Uterus (tissue), 4 donors: ENCODE measurements around the gene DOCK4. TPM values are rescaled to one million over a fixed set of nuclear protein-coding genes. Genes with fewer than 3 reads are reported as not detected.

Experiments
- DNase-seq, 2 donors: peaks; one replicate each; pipeline ENCODE4 v3.0.0-alpha.2; 2019 to 2020
- H3K27ac ChIP-seq, 2 donors: fragments of 200-600 bp; sonication (generic); 1 replicate in 1 of 2; 2 replicates in 1 of 2; pipeline ENCODE4 v1.5.1; 2016 to 2018
- H3K27me3 ChIP-seq, 2 donors: fragments of 200-600 bp; sonication (generic); one replicate each; pipeline ENCODE4 v1.5.1; 2018 to 2019; ENCODE audit warnings: control low read depth in 1 of 2
- H3K36me3 ChIP-seq, 2 donors: fragments of 200-600 bp; sonication (generic); one replicate each; pipeline ENCODE4 v1.5.1; 2019; ENCODE audit warnings: control low read depth in 1 of 2
- H3K4me1 ChIP-seq, 2 donors: fragments of 200-600 bp; sonication (generic); one replicate each; pipeline ENCODE4 v1.5.1; 2018 to 2019; ENCODE audit warnings: control low read depth in 1 of 2
- H3K4me3 ChIP-seq, 2 donors: fragments of 200-600 bp; sonication (generic); 1 replicate in 1 of 2; 2 replicates in 1 of 2; pipeline ENCODE4 v1.5.1; 2018 to 2019; ENCODE audit warnings: mild to moderate bottlenecking in 1 of 2
- H3K9me3 ChIP-seq, 2 donors: fragments of 200-600 bp; sonication (generic); one replicate each; pipeline ENCODE4 v1.5.1; 2019; ENCODE audit warnings: control low read depth in 1 of 2
- CTCF ChIP-seq, 4 experiments: fragments of 200-600 bp in 2 of 4; fragments of 450-650 bp in 2 of 4; sonication (generic) in 2 of 4; IDR thresholded peaks; one replicate each; pipeline ENCODE4 v1.5.1; 2016 to 2019; ENCODE audit warnings: antibody characterized with exemption in 4 of 4, mild to moderate bottlenecking in 2 of 4, moderate library complexity in 1 of 4
- POLR2A ChIP-seq, 2 donors: fragments of 450-650 bp; IDR thresholded peaks; one replicate each; pipeline ENCODE4 v1.6.1; 2016; ENCODE audit warnings: antibody characterized with exemption in 2 of 2, mild to moderate bottlenecking in 1 of 2, moderate library complexity in 1 of 2
- intact Hi-C: fragments of 100-400 bp; cut with DNase I; formaldehyde crosslinking; loops from one replicate; pipeline ENCODE4 v1.15.1; 2023; ENCODE audit warnings: low total_unique reads
- total RNA-seq, 4 donors: library from RNA; depleted of rRNA in 3 of 4; stranded (reverse); fragments of >200 nt in 3 of 4; gene quantifications; one replicate each; pipeline versions ENCODE4 v1.1.0 to v1.2.4, GENCODE V29; 2014 to 2023
- donor health status: DM: yes; HTN: yes; CAD: no.

The DOCK4 gene
- total RNA-seq, 4 donors from 2014 or later: 48.8 to 217 (median 72.3) TPM

GRCh38 chr7:111877931-111878330 is 328.3 kb downstream of the DOCK4 start:
- H3K4me1 ChIP-seq: no peaks in the 10 kb centered on the region
- H3K27ac ChIP-seq: no peak overlapping the region
- H3K4me3 ChIP-seq: no peak overlapping the region
- intact Hi-C loops: no loop called here
- no peaks in the 10 kb centered on the region for H3K9me3 ChIP-seq
- H3K27me3 ChIP-seq: no peaks in the 10 kb centered on the region
- TF ChIP-seq CTCF (IDR thresholded peaks at IDR 0.05) (no peak), POLR2A (IDR thresholded peaks at IDR 0.05) (no peak)
- no peaks in the 10 kb centered on the region for H3K36me3 ChIP-seq
- no peak for DNase-seq

GRCh38 chr7:111873963-111874690 is 332.1 kb downstream of the DOCK4 start:
- H3K4me3 ChIP-seq: no peak overlapping the region
- TF ChIP-seq CTCF (IDR thresholded peaks at IDR 0.05) (no peak), POLR2A (IDR thresholded peaks at IDR 0.05) (no peak)
- H3K27me3 ChIP-seq: no peaks in the 10 kb centered on the region
- no peaks in the 10 kb centered on the region for H3K36me3 ChIP-seq
- no peaks in the 10 kb centered on the region for H3K9me3 ChIP-seq
- intact Hi-C loops: no loop called here
- no peak for DNase-seq
- no peaks in the 10 kb centered on the region for H3K4me1 ChIP-seq
- peak overlapping the region in 1 of 2 donors; percentile 31 for H3K27ac ChIP-seq

GRCh38 chr7:111873326-111873646 is 332.9 kb downstream of the DOCK4 start:
- H3K9me3 ChIP-seq: no peaks in the 10 kb centered on the region
- no peaks in the 10 kb centered on the region for H3K4me1 ChIP-seq
- H3K27me3 ChIP-seq: no peaks in the 10 kb centered on the region
- no peak overlapping the region for H3K4me3 ChIP-seq
- no peak for DNase-seq
- TF ChIP-seq POLR2A (IDR thresholded peaks at IDR 0.05) (no peak), CTCF (IDR thresholded peaks at IDR 0.05) (no peak)
- H3K27ac ChIP-seq: peak overlapping the region in 1 of 2 donors; percentile 31
- H3K36me3 ChIP-seq: no peaks in the 10 kb centered on the region
- intact Hi-C loops: no loop called here

- Histone ChIP-seq H3K27ac (no peak overlapping the region), H3K4me1 (no peaks in the 10 kb centered on the region), H3K4me3 (no peak overlapping the region), H3K36me3 (no peaks in the 10 kb centered on the region), H3K27me3 (no peaks in the 10 kb centered on the region), H3K9me3 (no peaks in the 10 kb centered on the region)
- DNase-seq: no peak
- TF ChIP-seq CTCF (IDR thresholded peaks at IDR 0.05) (no peak), POLR2A (IDR thresholded peaks at IDR 0.05) (no peak)
- intact Hi-C loops: no loop called here
These were observed 333.5 kb downstream of the DOCK4 start for GRCh38 chr7:111872450-111873325.

- TF ChIP-seq CTCF (IDR thresholded peaks at IDR 0.05): no peak
- TF ChIP-seq POLR2A (IDR thresholded peaks at IDR 0.05): no peak
- Histone ChIP-seq H3K4me3 (no peak overlapping the region), H3K27ac (no peak overlapping the region), H3K27me3 (no peaks in the 10 kb centered on the region), H3K4me1 (no peaks in the 10 kb centered on the region), H3K36me3 (no peaks in the 10 kb centered on the region), H3K9me3 (no peaks in the 10 kb centered on the region)
- DNase-seq: no peak
- intact Hi-C loops: no loop called here
These were observed 334.9 kb downstream of the DOCK4 start for GRCh38 chr7:111871283-111871682.
